ENCODE results near the gene CNTNAP2. TPM values are rescaled to one million over a fixed set of nuclear protein-coding genes. Genes with fewer than 3 reads are reported as not detected.

The CNTNAP2 gene
- total and polyA plus RNA-seq, 2 of the 13 experiments (the other 11 are each of a cell fraction or from before 2014, with no cell fraction given), result 0.40 to 0.42 TPM

DNA sequence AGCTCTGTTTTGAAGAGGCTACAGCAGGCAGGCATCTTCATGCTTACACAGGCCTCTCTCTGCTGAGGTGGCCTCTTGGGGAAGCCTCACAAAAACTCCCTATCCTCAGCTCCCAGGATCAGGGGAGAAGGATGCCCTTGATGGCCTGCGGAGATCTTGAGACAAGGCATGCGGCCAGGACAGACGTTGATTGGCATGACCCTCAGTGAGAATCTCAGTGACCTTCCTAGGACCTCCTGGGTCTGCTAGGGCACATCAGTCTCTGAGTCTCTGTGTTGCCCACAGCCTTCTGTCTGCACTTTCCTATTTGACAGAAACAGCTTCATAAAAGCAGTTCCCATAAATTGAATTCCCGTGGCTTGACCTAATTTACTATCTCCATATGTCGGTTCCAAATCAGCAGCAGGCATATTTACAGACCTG, 1468.2 kb downstream of the CNTNAP2 start:
- ChIA-PET CTCF (ENCODE audit: low intra/inter-chr PET ratio, low total read pairs) (no interaction called here), POLR2A (no interaction called here)
- WGBS (ENCODE audit: low lambda C conversion rate), result 2% methylated on average over 2 of the region's 5 CpGs
- TF ChIP-seq, protein P1, sequence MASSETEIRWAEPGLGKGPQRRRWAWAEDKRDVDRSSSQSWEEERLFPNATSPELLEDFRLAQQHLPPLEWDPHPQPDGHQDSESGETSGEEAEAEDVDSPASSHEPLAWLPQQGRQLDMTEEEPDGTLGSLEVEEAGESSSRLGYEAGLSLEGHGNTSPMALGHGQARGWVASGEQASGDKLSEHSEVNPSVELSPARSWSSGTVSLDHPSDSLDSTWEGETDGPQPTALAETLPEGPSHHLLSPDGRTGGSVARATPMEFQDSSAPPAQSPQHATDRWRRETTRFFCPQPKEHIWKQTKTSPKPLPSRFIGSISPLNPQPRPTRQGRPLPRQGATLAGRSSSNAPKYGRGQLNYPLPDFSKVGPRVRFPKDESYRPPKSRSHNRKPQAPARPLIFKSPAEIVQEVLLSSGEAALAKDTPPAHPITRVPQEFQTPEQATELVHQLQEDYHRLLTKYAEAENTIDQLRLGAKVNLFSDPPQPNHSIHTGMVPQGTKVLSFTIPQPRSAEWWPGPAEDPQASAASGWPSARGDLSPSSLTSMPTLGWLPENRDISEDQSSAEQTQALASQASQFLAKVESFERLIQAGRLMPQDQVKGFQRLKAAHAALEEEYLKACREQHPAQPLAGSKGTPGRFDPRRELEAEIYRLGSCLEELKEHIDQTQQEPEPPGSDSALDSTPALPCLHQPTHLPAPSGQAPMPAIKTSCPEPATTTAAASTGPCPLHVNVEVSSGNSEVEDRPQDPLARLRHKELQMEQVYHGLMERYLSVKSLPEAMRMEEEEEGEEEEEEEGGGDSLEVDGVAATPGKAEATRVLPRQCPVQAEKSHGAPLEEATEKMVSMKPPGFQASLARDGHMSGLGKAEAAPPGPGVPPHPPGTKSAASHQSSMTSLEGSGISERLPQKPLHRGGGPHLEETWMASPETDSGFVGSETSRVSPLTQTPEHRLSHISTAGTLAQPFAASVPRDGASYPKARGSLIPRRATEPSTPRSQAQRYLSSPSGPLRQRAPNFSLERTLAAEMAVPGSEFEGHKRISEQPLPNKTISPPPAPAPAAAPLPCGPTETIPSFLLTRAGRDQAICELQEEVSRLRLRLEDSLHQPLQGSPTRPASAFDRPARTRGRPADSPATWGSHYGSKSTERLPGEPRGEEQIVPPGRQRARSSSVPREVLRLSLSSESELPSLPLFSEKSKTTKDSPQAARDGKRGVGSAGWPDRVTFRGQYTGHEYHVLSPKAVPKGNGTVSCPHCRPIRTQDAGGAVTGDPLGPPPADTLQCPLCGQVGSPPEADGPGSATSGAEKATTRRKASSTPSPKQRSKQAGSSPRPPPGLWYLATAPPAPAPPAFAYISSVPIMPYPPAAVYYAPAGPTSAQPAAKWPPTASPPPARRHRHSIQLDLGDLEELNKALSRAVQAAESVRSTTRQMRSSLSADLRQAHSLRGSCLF (CRISPR knock-in tag; IDR thresholded peaks at IDR 0.05; ENCODE audit: borderline replicate concordance), result no peak
- TF ChIP-seq MYNN (CRISPR knock-in tag; IDR thresholded peaks at IDR 0.05; ENCODE audit: low read depth) (no peak), MAFG (CRISPR knock-in tag; IDR thresholded peaks at IDR 0.05) (no peak), RFX5 (IDR thresholded peaks at IDR 0.05; ENCODE audit: low read depth, low read length) (no peak), KAT7 (CRISPR knock-in tag; IDR thresholded peaks at IDR 0.05; ENCODE audit: borderline replicate concordance) (no peak), NCOR1 (IDR thresholded peaks at IDR 0.05; ENCODE audit: borderline replicate concordance, low read length) (no peak), ZNF768 (CRISPR knock-in tag; IDR thresholded peaks at IDR 0.05) (no peak)
- TF ChIP-seq, protein P2, sequence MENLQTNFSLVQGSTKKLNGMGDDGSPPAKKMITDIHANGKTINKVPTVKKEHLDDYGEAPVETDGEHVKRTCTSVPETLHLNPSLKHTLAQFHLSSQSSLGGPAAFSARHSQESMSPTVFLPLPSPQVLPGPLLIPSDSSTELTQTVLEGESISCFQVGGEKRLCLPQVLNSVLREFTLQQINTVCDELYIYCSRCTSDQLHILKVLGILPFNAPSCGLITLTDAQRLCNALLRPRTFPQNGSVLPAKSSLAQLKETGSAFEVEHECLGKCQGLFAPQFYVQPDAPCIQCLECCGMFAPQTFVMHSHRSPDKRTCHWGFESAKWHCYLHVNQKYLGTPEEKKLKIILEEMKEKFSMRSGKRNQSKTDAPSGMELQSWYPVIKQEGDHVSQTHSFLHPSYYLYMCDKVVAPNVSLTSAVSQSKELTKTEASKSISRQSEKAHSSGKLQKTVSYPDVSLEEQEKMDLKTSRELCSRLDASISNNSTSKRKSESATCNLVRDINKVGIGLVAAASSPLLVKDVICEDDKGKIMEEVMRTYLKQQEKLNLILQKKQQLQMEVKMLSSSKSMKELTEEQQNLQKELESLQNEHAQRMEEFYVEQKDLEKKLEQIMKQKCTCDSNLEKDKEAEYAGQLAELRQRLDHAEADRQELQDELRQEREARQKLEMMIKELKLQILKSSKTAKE (CRISPR knock-in tag; IDR thresholded peaks at IDR 0.05; ENCODE audit: borderline replicate concordance), result no peak
- TF ChIP-seq, protein P3, sequence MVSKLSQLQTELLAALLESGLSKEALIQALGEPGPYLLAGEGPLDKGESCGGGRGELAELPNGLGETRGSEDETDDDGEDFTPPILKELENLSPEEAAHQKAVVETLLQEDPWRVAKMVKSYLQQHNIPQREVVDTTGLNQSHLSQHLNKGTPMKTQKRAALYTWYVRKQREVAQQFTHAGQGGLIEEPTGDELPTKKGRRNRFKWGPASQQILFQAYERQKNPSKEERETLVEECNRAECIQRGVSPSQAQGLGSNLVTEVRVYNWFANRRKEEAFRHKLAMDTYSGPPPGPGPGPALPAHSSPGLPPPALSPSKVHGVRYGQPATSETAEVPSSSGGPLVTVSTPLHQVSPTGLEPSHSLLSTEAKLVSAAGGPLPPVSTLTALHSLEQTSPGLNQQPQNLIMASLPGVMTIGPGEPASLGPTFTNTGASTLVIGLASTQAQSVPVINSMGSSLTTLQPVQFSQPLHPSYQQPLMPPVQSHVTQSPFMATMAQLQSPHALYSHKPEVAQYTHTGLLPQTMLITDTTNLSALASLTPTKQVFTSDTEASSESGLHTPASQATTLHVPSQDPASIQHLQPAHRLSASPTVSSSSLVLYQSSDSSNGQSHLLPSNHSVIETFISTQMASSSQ (IDR thresholded peaks at IDR 0.05; ENCODE audit: low read depth), result no peak
- TF ChIP-seq, protein P3 (CRISPR knock-in tag; IDR thresholded peaks at IDR 0.05; ENCODE audit: borderline replicate concordance), result no peak
- H3K27ac ChIP-seq (ENCODE audit: extremely low read length, insufficient read depth, low read length), result no peak overlapping the region
- H3K9me3 ChIP-seq (ENCODE audit: low read length), result peaks cover 27% of the 10 kb centered on the region
- no TSS peak for BruUV-seq (replicated peaks)
- H4K20me1 ChIP-seq (ENCODE audit: insufficient read depth, low read length), result no peaks in the 10 kb centered on the region
- no peaks in the 10 kb centered on the region for H3K79me2 ChIP-seq (ENCODE audit: insufficient read depth, low read length)
- no peak overlapping the region for H2AFZ ChIP-seq (ENCODE audit: low read length)
- no peaks in the 10 kb centered on the region for H3K36me3 ChIP-seq (replicated peaks in 1 of 2; ENCODE audit: control insufficient read depth in 1 of 2, insufficient read depth in 2 of 2, low read length in 2 of 2)
- no peak for FAIRE-seq
- intact Hi-C loops (cut with micrococcal nuclease; ENCODE audit: unreplicated experiment), result no loop called here
- no peaks in the 10 kb centered on the region for H3K27me3 ChIP-seq (ENCODE audit: control insufficient read depth in 1 of 2, insufficient read depth in 2 of 2, low read length in 2 of 2)
- H3K4me1 ChIP-seq (ENCODE audit: insufficient read depth, low read length), result no peaks in the 10 kb centered on the region
- no peak for ATAC-seq
- no peak overlapping the region for H3K4me3 ChIP-seq (replicated peaks in 1 of 3; ENCODE audit: insufficient read depth in 1 of 3, low read depth in 2 of 3, low read length in 3 of 3)
- no peak for DNase-seq (ENCODE audit: low spot score)
- in situ Hi-C loops (cut with HindIII; ENCODE audit: extremely low pct_ligation_motif_present, low pct_unique_long_range_greater_than_20kb), result no loop called here
- H3K9ac ChIP-seq (ENCODE audit: insufficient read depth, low read depth, low read length), result no peak overlapping the region
- H3K4me2 ChIP-seq (ENCODE audit: low read depth, low read length), result no peak overlapping the region
